A549 treated with Hydrocortisone at 1 μM for 4 hours (cell line): ENCODE data around the gene ABO. TPM values are rescaled to one million over a fixed set of nuclear protein-coding genes. Genes with fewer than 3 reads are reported as not detected.

ENCODE experiments used
- total RNA-seq: library from RNA; stranded (reverse); fragments of 200-300 nt; extraction: Qiagen RNA extraction; gene quantifications from 5 replicates; pipeline ENCODE4 v1.2.3, GENCODE V29; 2022

ABO gene
- not detected in 5 replicates for total RNA-seq

GRCh38 chr9:133275105-133276000, at the start of gene ABO:
Gene ABO, minus strand, starts transcription at chr9:133275201.

GRCh38 chr9:133208880-133209300, 66.1 kb downstream of the ABO start, which contains the start of gene OBP2B:
Gene OBP2B, minus strand, starts transcription at chr9:133209250. Its CDS starts 51 bp downstream, at chr9:133209199.

Other genes with a start within 250 kb of the ABO start
- gene GTF3C5, start 244.2 kb downstream of the ABO start, total RNA-seq, result 60.6 to 65.1 TPM (median 64.8 TPM) in 5 replicates
- gene CEL, start 213.2 kb downstream of the ABO start, total RNA-seq, result 0.40 to 0.69 TPM (median 0.51 TPM) in 5 replicates
- 23.7 to 27.9 TPM (median 25.9 TPM) in 5 replicates for gene RALGDS, start 154.0 kb downstream of the ABO start, total RNA-seq
- 1.5 to 2.5 TPM (median 1.7 TPM) in 5 replicates for gene GBGT1, start 111.3 kb downstream of the ABO start, total RNA-seq
- not detected in 5 replicates for gene OBP2B, start 66.0 kb downstream of the ABO start, total RNA-seq
- gene SURF6, start 61.0 kb upstream of the ABO start, total RNA-seq, result 21.5 to 29.5 TPM (median 24.1 TPM) in 5 replicates
- gene MED22, start 72.9 kb upstream of the ABO start, total RNA-seq, result 24.5 to 31.5 TPM (median 29.3 TPM) in 5 replicates
- gene RPL7A, start 73.0 kb upstream of the ABO start, total RNA-seq, result 3,185 to 3,532 TPM (median 3,382 TPM) in 5 replicates
- 33.4 to 49.3 TPM (median 45.1 TPM) in 5 replicates for gene SURF1, start 81.3 kb upstream of the ABO start, total RNA-seq
- gene SURF2, start 81.3 kb upstream of the ABO start, total RNA-seq, result 37.7 to 50.1 TPM (median 45.7 TPM) in 5 replicates
- 193 to 208 TPM (median 196 TPM) in 5 replicates for gene SURF4, start 100.9 kb upstream of the ABO start, total RNA-seq
- 0.53 to 1.2 TPM (median 0.81 TPM) in 5 replicates for gene STKLD1, start 101.2 kb upstream of the ABO start, total RNA-seq
- 32.4 to 36.5 TPM (median 32.9 TPM) in 5 replicates for gene REXO4, start 142.8 kb upstream of the ABO start, total RNA-seq
- 0.51 to 0.73 TPM (median 0.56 TPM) in 5 replicates for gene ADAMTS13, start 147.2 kb upstream of the ABO start, total RNA-seq
- 3.9 to 5.2 TPM (median 4.4 TPM) in 5 replicates for gene CACFD1, start 184.8 kb upstream of the ABO start, total RNA-seq
- gene SLC2A6, start 203.9 kb upstream of the ABO start, total RNA-seq, result 16.7 to 23.1 TPM (median 19.9 TPM) in 5 replicates
- not detected in 5 replicates for gene MYMK, start 249.8 kb upstream of the ABO start, total RNA-seq